ENCODE data around the gene TENM4.

Gene TENM4

DNA sequence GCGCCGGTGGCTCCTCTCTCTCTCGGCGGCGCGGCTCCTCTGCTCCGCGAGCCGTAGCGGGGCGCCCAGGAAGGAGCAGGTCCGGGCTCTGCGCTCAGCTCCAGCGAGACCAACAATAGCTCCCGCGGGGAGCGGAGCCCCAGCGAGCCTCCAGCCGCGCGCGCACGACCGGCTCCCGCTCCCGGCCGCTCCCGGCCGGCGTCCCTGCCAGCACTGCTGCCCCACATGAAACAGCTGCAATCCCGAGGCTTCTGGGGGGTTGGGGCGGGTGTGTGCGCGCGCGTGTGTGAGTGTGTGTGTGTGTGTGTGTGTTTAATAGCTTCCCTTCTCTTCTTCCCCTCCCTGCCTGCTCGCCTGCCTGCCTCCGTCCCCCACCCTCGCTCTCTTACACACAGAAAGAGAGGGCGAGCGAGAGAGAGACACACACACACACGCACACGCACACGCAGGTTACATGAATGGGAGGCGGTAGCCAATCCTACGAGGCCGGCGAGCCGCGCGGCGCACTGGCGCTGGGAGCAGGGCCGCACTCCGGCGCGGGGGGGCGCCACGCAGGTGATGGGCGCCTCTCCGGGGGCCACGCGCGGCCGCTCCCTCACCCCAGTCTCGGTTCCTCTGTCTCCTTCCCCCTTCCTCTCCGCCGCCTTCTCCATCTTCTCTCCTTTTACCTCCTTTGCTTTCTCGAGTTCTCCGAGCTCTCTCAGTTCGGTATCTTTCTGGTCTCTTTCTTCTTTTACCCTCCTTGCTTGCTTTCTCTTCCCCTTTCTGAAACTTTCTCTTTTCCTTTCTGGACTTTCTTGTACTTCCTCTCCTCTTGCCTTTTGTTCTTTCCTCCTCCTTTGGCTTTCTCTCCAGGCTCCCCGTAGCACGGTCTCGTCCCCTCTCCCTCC, at the start of gene TENM4:
Gene TENM4, minus strand, starts transcription at position 460 of the 890 bp plus-strand sequence. CDS start 371,086 bp downstream, outside the sequence.
- DNase-seq, result no peak

DNA sequence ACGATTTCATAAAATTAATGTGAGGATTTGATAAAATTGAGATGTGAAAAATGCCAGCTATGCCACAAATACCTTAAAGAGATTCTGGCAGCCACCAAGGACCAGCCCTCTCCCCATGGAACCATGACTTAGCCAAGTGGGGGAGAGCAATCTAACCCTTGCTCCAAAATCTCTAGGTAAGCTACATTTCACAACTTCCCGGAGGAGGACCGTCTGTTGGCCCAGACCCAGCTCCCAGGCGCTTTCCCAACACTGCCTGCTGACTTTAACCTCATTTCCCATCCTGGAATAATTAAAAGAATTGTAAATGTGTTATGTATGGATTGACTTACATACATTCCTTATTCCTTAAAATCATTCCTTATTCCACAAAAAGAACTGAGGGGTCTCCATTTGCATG, 47.5 kb upstream of the TENM4 start:
- DNase-seq, result no peak

DNA sequence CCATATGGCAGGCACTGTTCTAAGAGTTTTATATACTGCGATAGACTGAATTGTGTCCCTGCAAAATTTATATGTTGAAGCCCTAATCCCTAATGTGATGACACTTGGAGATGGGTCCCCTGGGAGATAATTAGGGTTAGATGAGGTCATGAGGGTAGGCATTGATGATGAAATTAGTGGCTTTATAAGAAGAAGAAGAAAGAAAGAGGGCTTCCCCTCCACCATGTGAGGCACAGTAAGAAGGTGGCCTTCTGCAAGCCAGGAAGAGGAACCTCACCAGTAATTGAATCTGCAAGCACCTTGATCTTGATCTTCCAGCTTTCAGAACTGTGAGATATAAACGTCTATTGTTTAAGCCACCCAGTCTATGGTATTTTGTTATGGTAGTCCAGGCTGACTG, 46.6 kb upstream of the TENM4 start:
- DNase-seq, result no peak

DNA sequence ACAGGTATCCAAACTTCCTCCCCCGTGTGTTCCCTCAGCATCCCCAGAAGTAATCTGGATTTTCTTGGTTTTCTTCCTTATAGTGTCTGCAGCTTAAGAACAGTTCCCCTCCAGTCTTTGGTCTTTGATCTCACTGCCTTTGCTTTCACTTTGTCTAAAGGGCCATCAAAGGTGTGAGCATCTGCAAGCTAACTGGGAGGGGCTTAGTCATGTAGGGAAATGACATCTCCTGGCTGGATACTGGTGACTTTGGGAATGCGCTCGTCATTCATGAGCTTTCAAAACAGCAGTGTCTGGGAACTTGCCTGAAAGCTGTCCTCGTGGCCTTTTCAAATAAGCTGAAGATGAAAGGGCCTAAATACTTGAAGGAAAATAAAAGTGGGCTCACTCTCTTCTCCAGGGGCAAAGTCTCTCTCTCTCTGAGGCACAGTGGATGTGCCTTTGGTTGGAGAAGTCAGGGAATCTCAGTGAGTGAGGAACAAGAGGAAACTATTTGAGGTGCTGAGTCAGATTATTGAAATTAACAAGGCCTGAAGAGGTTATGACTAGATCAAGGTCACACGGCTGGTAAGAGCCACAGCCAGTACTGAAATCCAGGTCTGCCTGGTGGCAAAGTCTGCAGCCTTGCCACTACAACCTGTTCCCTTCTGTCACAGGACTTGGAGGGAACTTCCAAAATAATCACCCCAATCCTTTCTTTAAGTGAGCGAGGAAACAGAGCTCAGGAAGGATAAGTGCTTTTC, 45.6 kb upstream of the TENM4 start:
- no peak for DNase-seq

DNA sequence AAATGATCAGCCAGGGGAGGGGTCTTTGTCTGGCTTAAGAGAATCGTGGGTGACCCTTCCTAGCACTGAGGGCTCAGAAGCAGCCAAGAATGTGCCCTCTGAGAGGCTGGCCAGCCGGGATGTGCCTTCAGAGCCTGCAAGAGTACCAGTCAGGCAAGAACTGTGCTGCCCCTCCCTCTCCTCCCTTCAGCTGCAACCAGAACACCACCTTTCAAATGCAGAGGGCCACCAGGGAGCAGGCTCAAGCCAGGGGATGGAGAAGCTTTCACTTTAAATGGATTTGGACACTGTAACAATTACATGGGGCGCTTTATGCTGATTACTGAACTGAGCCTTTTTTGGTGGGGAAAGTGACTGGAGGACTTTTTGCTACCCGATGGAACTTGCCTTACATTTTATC, 44.9 kb upstream of the TENM4 start:
- DNase-seq, result no peak

DNA sequence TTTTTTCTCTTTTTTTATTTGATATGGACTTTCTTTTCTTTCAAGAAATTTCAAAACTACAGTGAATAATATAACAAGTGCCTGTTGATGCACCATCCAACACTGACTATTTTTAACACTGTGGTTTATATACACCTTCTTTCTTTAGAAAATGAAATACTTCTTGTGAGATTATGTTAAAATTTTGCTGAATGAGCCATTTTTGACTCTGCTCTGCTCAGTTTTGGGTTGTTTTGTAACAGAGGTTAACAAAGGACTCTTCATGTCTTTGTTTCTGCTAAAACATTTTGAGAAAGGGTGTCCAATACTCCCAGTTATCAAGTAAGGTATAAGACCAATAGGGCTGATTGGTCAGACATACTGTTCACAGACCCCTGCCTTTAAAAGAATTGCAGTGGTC, 44.0 kb upstream of the TENM4 start:
- no peak for DNase-seq

DNA sequence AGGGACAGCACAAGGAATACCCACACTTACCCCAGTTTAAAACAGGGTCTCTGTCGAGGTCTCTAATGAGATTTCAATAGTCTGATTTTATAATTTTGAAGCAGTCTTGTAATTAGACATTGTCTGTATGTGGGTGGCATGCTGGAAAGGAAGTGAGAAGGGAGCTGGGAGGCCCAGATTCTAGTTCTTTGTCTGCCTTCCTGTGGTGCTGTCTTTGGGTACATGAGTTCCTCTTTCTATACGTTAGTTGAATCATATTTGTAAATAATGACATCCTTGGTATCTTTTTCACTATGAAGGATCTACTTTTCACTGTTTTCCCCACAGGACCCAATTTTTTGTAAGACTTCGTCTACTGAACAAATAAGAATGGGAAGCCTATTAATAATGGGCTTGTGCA, 42.0 kb upstream of the TENM4 start:
- no peak for DNase-seq

DNA sequence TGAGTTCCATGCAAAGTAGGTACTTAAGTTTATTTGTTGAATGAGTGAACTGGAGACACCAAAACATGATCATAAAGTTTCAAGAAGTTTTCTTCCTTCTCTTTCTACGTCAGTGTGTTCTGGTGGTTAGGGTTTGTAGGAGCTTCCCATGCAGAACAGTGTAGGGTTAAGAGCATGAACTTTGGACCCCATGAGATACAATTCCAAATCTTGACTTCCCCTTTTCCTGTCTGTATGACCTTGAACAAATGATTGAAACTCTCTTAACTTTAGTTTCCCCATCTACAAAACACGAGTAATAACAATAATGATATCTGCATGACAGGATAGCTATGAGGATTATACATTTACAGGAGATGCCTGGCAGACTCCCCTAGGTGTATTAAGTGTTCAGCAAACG, 41.0 kb upstream of the TENM4 start:
- DNase-seq, result no peak

DNA sequence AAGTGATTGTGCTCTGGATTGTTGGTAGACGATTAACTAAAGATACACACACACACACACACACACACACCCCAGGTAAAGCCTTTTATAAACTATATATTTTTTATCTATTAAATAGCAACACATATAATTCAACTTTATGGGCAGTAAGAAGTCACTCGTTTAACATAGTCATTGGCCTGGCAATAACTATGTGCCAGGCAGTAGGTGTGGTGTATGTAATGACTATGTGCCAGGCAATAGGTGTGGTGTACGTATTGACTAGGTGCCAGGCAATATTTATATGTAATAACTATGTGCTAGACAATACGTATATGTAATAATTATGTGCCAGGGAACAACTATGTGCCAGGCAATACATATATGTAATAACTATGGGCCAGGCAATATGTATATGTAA, 40.0 kb upstream of the TENM4 start:
- no peak for DNase-seq

DNA sequence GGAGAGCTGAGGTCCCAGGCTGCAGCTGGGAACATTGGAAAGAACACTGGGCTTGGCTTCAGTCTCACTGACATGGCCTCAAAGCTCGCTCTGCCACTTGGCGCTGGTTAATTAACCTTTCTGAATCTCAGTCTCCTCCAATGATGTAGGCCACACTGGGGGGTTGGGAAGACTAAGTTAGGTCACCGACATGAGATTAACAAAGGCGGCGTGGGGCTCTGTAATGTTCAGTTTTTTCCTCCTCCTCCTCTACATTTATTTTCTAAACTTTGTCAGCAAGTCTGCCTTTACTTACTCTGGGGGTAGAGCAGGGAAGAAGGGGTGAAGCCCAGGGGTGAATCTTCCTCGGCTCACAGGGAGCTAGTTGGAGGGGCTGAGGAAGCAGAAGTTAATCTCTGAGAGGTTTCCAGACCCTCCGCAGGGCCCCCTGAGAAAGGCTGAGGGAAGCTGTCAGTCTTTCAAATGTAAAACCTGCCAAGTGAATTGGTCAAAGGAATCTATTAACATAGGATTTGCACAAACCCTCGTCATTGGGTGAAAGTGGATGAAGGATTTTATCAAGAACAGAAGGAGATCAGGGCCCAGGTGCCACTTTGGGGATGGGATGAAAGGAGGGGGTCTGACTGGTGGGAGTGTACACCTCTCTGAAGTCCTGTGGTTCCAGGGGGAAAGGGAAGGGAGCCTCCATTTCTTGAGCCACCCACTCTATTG, 32.1 kb upstream of the TENM4 start:
- DNase-seq, result no peak

DNA sequence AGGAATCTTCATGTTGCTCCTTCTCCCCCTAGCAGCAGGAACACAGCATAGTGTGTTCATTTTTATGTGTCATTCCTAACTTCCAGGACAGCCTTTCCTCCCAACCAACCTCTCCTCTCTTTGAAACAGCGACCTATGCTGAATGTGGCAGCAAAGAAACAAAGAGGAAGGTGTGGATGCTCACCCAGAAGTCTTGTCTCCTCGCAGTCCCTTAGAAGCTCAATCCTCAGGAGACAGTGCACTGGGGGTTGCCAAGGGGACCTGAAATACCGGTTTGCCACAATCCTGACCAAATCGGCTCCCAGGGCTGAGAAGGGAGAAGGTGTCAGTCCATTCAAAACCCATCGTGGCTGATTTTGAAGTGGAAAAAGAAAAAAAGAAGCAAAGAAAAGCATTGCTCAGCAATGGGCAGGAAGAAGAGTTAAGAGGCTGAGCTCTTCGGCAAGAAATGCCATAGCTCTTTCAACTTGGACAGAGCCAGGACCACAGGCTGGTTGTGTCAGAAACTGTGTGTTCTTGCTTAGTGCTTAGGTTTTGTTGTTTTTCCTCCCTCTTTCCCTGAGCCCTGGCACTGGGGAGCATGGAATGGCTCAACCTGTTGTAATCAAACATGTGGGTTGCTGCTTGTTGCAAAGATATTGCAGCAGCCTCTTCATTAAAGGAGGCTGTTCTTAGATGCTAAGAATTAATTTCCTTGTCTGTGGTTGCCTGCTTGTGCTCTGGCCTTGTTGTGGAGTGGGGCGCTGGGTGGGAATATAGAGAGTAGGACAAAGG, 30.4 kb upstream of the TENM4 start:
- DNase-seq, result no peak

DNA sequence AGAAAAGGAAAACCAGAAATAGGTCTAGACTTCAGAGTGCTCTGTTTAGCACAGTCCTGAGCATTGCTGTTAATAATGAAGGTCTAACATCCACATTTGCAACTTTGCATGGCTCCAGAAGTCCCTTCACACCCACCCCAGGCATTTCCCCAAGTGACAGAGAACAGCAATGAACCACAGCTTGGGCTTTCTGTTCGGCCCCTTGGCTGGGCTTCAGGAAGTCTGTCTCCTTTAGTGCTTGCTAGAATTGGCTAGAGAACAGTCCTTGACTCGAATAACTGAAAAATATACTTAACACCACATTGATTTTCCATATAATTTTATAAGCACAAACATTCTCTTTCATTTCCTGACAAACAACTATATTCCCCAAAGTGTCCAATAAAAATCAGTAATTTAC, 29.3 kb upstream of the TENM4 start:
- DNase-seq, result no peak

DNA sequence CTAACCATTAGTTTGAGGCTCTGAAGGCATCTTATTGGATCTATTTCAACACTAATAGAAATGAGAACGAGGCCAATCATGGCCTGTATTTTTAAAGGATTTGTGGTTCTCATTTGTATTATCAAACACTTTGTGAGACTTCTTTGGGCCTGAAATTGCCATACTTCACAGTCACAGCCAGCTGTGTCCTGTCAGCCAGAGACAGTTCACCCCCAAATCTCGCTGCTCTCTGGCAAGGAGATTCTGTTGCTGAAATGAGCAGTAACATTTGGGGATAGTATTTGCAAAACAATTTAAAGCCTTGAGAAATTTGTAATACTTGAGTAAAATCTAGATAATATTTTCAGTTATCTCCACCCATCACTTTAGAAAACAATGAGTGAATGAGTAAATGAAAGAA, 26.9 kb upstream of the TENM4 start:
- no peak for DNase-seq

DNA sequence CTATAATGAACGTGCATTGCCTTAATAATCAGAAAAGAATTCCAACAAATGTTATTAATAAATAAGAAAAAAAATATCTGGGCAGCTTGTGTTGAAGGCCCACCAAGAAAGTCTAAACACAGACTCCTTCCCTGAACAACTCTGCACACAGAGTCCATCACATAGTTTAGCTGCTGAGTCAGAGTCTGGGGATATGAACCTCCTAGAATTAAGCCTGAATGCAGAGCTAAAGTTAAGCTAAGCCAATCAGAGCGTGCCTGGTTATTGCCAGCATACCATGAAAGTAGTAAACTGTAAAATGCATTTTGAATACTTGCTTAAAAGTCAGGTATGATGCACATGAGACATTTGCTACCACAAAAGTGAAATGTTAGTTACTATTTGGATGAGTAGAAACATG, 25.6 kb upstream of the TENM4 start:
- no peak for DNase-seq

DNA sequence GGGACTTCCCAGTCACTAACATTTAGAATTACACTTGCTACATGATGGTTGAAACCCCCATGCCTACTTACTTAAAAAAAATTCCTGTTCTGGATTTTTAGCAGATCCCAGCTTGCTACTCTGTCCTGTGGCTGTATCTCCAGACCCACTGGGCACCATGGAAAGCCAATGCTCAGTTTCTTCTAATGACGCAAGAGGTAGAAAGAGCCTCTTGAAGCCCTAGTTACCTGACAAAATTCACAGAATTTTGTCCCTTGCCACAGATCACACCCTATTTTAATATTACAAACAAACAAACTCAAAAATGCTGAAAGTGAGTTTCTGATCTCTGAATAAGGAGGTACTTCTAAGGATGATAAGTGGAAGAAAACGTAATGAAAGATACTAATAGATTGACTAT, 24.3 kb upstream of the TENM4 start:
- DNase-seq, result no peak

DNA sequence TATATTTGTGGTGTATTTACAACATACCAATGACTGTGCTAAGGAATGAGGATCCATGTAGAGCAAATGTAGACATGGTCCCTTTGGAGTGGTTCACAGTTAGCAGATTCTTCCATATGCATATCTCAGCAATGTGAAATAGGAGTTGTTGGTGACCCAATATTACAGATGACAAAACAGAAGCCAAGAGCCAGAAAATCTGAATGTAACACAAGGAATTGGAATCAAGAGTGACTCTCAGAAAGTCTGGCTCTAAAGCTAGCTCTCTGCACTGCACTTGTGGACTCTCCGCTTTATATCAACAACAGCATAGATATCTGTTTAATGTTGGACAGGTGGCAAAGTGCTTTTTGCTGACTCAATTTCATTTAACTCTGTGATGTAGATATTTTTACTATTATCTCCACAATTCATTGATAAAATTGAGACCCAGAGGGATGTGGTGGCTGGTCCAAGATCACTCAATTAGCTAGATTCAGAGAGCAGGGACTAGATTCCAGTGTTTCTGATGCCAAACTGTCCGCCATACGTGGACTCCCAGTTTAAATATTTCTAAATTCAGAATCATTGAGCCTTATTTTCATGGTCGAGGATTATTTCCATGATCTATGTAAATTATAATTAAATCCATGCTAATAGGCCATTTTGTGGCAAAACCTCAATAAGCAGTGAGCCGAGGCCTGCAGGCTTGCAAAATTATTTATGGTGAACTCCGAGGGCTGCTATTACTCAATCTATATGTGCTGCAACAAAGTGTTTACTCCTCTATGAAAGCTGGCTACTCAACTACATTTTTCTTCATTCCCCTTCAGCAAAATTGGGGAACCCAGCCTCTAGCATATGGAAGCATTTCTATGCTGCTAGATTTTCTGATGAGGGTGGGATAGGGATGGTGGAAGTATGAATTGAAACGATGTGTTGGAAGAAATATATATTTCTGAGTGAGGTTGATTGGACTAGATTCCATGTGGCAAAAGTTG, 21.1 kb upstream of the TENM4 start:
- no peak for DNase-seq

DNA sequence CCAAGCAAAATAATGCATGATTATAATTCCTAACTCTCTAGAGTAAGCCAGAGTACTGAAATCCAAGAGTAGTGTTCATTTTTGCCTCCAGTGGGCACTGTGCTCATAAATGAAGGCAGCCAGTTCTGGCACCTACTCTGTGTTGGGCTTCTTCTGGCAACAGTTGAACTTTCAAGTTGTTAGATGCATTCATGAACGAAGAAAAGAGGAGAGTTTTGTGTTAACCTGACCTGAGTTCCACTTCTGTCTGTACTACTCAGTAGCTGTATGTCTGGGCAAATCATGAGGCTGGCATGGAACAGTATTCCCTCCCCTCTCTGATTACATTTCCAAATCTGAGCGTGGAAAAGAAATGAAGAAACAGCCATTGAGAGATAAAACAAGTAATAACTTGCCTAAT, 20.3 kb upstream of the TENM4 start:
- DNase-seq, result no peak

DNA sequence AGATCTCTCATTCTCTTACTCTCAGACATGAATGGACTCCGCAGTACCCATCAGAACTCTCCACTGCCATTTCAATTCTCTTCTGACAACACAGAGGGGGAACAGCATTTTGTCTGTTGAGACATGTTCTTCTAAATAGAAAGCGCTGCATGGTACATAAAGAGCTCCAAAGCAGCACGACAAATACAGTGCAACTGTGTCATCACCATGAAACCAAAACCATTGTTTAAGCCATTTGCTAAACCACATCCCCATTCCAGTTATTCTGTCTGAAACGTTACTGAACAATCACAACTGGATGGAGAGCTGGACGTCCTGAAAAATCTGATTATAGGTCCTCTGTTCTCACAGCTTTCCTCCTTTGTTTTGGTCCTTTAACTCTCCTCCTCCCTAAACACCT, 17.9 kb upstream of the TENM4 start:
- DNase-seq, result no peak

DNA sequence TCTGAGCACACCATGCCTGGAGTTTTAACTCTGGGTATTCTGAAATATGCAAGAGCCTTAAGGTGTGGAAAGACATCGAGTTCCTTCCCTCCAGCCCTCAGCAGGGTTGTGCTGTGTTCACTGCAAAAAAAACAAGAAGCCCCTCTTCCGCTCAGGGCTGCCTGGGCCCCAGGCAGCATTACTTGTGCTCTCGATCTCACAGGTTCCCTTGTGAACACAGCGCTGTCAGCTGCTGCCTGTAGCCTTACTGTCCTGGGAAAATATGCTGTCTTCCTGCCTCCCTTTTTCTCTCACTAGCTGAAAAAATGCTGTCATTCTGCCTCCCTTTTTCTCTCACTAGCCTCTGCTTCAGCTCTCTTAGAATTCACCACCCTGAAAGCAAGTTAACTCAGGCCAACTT, 15.7 kb upstream of the TENM4 start:
- no peak for DNase-seq

DNA sequence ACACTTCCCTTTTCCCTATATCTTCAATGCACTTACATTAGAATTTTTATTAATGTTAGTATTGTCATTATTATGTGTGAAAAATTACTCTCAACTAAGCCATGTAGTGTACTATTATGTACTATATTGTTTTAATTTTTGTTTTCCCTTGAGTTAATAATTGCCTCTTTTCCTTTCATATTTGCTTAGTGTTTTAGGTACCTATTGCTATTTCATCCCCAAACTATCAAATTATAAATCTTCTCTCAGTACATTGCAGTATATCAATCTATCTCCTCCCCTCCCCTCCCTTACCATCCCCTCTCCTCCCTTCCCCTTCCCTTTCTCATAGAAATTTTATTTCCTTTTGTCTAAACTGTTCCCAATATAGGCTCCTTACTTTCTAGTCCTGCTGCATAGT, 12.8 kb upstream of the TENM4 start:
- DNase-seq, result no peak

DNA sequence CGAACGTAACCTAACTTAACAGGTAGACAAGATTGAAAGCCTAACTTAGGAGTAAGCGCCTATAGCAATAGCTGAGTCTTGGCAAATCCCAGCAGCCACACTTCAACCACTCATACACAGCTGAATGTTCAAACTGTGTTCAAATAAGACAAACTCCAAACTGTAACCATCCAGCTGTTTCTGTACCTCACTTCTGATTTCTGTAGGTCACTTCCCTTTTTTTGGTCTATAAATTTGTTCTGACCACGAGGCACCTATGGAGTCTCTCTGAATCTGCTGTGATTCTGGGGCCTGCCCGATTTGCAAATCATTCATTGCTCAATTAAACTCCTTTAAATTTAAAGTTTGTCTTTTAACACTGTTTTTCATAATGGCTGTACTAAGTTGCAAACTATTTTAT, 8.2 kb upstream of the TENM4 start:
- DNase-seq, result no peak
